WTC11 (cell line): ENCODE results near the gene OPN5. TPM values are rescaled to one million over a fixed set of nuclear protein-coding genes. Genes with fewer than 3 reads are reported as not detected.

Experiments
- ATAC-seq: fragments of 200-7000 bp; cut with Tn5 transposase; 2 replicates; pipeline ENCODE4 v1.10.0; 2021; ENCODE audit warnings: mild to moderate bottlenecking, moderate library complexity
- CTCF ChIA-PET: fragments of 300-600 bp; sonication (Branson Sonifier 250); formaldehyde crosslinking; loops from one replicate; lab custom pipeline; 2021; ENCODE audit warnings: antibody characterized with exemption; lab: Charles Lee
- POLR2A ChIA-PET: fragments of 350-600 bp; sonication (Branson Sonifier 250); formaldehyde crosslinking; loops from one replicate; lab custom pipeline; 2021; ENCODE audit warnings: antibody characterized with exemption; lab: Charles Lee
- DNase-seq: peaks from one replicate; pipeline ENCODE4 v3.0.0; 2021; ENCODE audit warnings: low spot score
- H3K27ac Mint-ChIP-seq: 2 replicates; pipeline ENCODE4 v1.8.0; 2021; ENCODE audit warnings: mixed read lengths
- H3K27me3 Mint-ChIP-seq: 2 replicates; pipeline ENCODE4 v1.8.0; 2021; ENCODE audit warnings: low read depth, mild to moderate bottlenecking, moderate library complexity, mixed read lengths
- H3K36me3 Mint-ChIP-seq: 2 replicates; pipeline ENCODE4 v1.8.0; 2021; ENCODE audit warnings: mixed read lengths
- H3K4me1 Mint-ChIP-seq: 2 replicates; pipeline ENCODE4 v1.8.0; 2022; ENCODE audit warnings: mixed read lengths
- H3K4me3 Mint-ChIP-seq: 2 replicates; pipeline ENCODE4 v1.8.0; 2021; ENCODE audit warnings: mild to moderate bottlenecking, moderate library complexity, mixed read lengths
- H3K9me3 Mint-ChIP-seq: 2 replicates; pipeline ENCODE4 v1.8.0; 2021; ENCODE audit warnings: mixed read lengths
- CREB1 ChIP-seq: sonication (generic); formaldehyde crosslinking; IDR thresholded peaks from 2 replicates; pipeline ENCODE4 v1.8.0; 2023; ENCODE audit warnings: mild to moderate bottlenecking, missing genetic modification reagents
- ELF4 ChIP-seq: sonication (generic); formaldehyde crosslinking; IDR thresholded peaks from 2 replicates; pipeline ENCODE4 v1.8.1; 2022; ENCODE audit warnings: low read depth, mild to moderate bottlenecking, moderate library complexity, missing genetic modification reagents
- EMX1 ChIP-seq: fragments of 250-450 bp; sonication (Bioruptor Pico); IDR thresholded peaks from 2 replicates; pipeline ENCODE4 v1.8.0; 2021; ENCODE audit warnings: mild to moderate bottlenecking
- FOXJ3 ChIP-seq: sonication (generic); formaldehyde crosslinking; IDR thresholded peaks from 2 replicates; pipeline ENCODE4 v1.9.0; 2021; ENCODE audit warnings: missing genetic modification reagents, mild to moderate bottlenecking, borderline replicate concordance
- FOXP1 ChIP-seq: sonication (generic); formaldehyde crosslinking; IDR thresholded peaks from 2 replicates; pipeline ENCODE4 v1.8.0; 2022; ENCODE audit warnings: missing genetic modification reagents, mild to moderate bottlenecking, moderate library complexity, borderline replicate concordance
- FOXP4 ChIP-seq: sonication (generic); formaldehyde crosslinking; IDR thresholded peaks from 2 replicates; pipeline ENCODE4 v1.8.0; 2022; ENCODE audit warnings: mild to moderate bottlenecking, missing genetic modification reagents
- GRHL2 ChIP-seq: fragments of 250-450 bp; sonication (Bioruptor Pico); IDR thresholded peaks from 2 replicates; pipeline ENCODE4 v1.8.0; 2022; ENCODE audit warnings: mild to moderate bottlenecking, moderate library complexity; ENCODE audit not compliant: insufficient replicate concordance, severe bottlenecking
- IRF2 ChIP-seq: sonication (generic); formaldehyde crosslinking; IDR thresholded peaks from 2 replicates; pipeline ENCODE4 v1.8.0; 2022; ENCODE audit warnings: low read depth, missing genetic modification reagents, borderline replicate concordance
- MAX ChIP-seq: sonication (generic); formaldehyde crosslinking; IDR thresholded peaks from 2 replicates; pipeline ENCODE4 v1.8.0; 2022; ENCODE audit warnings: mild to moderate bottlenecking, missing genetic modification reagents
- MYBL2 ChIP-seq: sonication (generic); formaldehyde crosslinking; IDR thresholded peaks from 2 replicates; pipeline ENCODE4 v1.8.1; 2023; ENCODE audit warnings: mild to moderate bottlenecking, moderate library complexity, missing genetic modification reagents
- NFATC4 ChIP-seq: fragments of 250-450 bp; sonication (Bioruptor Pico); IDR thresholded peaks from 2 replicates; pipeline ENCODE4 v1.9.0; 2021; ENCODE audit warnings: mild to moderate bottlenecking
- NFE2L1 ChIP-seq: sonication (generic); formaldehyde crosslinking; IDR thresholded peaks from 2 replicates; pipeline ENCODE4 v1.8.1; 2023; ENCODE audit warnings: missing genetic modification reagents
- NR1H2 ChIP-seq: sonication (generic); formaldehyde crosslinking; IDR thresholded peaks from 2 replicates; pipeline ENCODE4 v1.9.0; 2021; ENCODE audit warnings: mild to moderate bottlenecking, moderate library complexity, missing genetic modification reagents
- RELA ChIP-seq: sonication (generic); formaldehyde crosslinking; IDR thresholded peaks from 2 replicates; pipeline ENCODE4 v1.8.1; 2022; ENCODE audit warnings: missing genetic modification reagents, mild to moderate bottlenecking, borderline replicate concordance
- SMAD4 ChIP-seq: sonication (generic); formaldehyde crosslinking; IDR thresholded peaks from 2 replicates; pipeline ENCODE4 v1.8.0; 2022; ENCODE audit warnings: mild to moderate bottlenecking, missing genetic modification reagents
- TCF7 ChIP-seq: sonication (generic); formaldehyde crosslinking; IDR thresholded peaks from 2 replicates; pipeline ENCODE4 v1.8.0; 2022; ENCODE audit warnings: mild to moderate bottlenecking, low read depth, missing genetic modification reagents, moderate library complexity
- TEAD1 ChIP-seq: sonication (generic); formaldehyde crosslinking; IDR thresholded peaks from 2 replicates; pipeline ENCODE4 v1.8.0; 2022; ENCODE audit warnings: mild to moderate bottlenecking, missing genetic modification reagents
- ZNF232 ChIP-seq: sonication (generic); formaldehyde crosslinking; IDR thresholded peaks from 2 replicates; pipeline ENCODE4 v1.8.0; 2022; ENCODE audit warnings: mild to moderate bottlenecking, missing genetic modification reagents
- ZNF317 ChIP-seq: sonication (generic); formaldehyde crosslinking; IDR thresholded peaks from 2 replicates; pipeline ENCODE4 v1.8.1; 2023; ENCODE audit warnings: low read depth, mild to moderate bottlenecking, moderate library complexity, missing genetic modification reagents, borderline replicate concordance
- ZNF396 ChIP-seq: fragments of 250-450 bp; sonication (Bioruptor Pico); IDR thresholded peaks from 2 replicates; pipeline ENCODE4 v1.8.0; 2021; ENCODE audit warnings: mild to moderate bottlenecking, moderate library complexity, borderline replicate concordance
- ZNF532 ChIP-seq: fragments of 250-450 bp; sonication (Bioruptor Pico); IDR thresholded peaks from 2 replicates; pipeline ENCODE4 v1.9.0; 2021; ENCODE audit warnings: mild to moderate bottlenecking, borderline replicate concordance
- total RNA-seq: library from RNA; stranded (reverse); gene quantifications from 3 replicates; pipeline ENCODE4 v1.2.3, GENCODE V29; 2021
- TF ChIP-seq, protein P1 (sequence below): sonication (generic); formaldehyde crosslinking; IDR thresholded peaks from 2 replicates; pipeline ENCODE4 v1.8.0; 2023; ENCODE audit warnings: missing genetic modification reagents
- TF ChIP-seq, protein P2 (sequence below): sonication (generic); formaldehyde crosslinking; IDR thresholded peaks from 2 replicates; pipeline ENCODE4 v1.8.1; 2023; ENCODE audit warnings: mild to moderate bottlenecking, missing genetic modification reagents
- TF ChIP-seq, protein P3 (sequence below): sonication (generic); formaldehyde crosslinking; IDR thresholded peaks from 2 replicates; pipeline ENCODE4 v1.8.1; 2022; ENCODE audit warnings: low read depth, missing genetic modification reagents, borderline replicate concordance

OPN5 gene
- total RNA-seq, 1 experiment from 2014 or later, result not detected

DNA sequence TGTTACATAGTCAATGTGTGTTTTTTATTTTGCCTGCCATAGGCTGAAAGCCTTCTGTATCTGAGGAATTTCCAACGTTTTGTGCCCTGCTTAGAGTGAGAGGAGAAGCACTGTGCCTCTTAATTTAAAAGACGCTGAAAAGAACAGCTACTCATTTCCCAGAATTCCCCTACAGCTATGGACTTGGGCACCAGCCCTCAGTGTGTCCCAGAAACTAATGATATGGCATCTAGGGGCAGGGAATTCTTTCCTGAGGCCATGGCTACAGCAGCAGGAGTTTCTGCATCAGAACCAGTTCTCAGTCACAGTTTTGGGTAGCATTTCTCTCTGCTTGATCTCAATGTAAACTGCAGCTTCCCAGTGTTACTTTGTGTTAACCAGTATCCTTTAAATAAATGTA, 20.2 kb downstream of the OPN5 start (continued):
- TF ChIP-seq ELF4 (CRISPR knock-in tag) (no peak), IRF2 (no peak)
- TF ChIP-seq, protein P1, sequence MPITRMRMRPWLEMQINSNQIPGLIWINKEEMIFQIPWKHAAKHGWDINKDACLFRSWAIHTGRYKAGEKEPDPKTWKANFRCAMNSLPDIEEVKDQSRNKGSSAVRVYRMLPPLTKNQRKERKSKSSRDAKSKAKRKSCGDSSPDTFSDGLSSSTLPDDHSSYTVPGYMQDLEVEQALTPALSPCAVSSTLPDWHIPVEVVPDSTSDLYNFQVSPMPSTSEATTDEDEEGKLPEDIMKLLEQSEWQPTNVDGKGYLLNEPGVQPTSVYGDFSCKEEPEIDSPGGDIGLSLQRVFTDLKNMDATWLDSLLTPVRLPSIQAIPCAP (CRISPR knock-in tag), result no peak
- TF ChIP-seq, protein P2, sequence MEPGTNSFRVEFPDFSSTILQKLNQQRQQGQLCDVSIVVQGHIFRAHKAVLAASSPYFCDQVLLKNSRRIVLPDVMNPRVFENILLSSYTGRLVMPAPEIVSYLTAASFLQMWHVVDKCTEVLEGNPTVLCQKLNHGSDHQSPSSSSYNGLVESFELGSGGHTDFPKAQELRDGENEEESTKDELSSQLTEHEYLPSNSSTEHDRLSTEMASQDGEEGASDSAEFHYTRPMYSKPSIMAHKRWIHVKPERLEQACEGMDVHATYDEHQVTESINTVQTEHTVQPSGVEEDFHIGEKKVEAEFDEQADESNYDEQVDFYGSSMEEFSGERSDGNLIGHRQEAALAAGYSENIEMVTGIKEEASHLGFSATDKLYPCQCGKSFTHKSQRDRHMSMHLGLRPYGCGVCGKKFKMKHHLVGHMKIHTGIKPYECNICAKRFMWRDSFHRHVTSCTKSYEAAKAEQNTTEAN, result no peak

GRCh38 chr6:47804821-47805220, 23.0 kb downstream of the OPN5 start:
- ChIA-PET POLR2A (no interaction called here), CTCF (no interaction called here)
- no peak overlapping the region for H3K27ac Mint-ChIP-seq

DNA sequence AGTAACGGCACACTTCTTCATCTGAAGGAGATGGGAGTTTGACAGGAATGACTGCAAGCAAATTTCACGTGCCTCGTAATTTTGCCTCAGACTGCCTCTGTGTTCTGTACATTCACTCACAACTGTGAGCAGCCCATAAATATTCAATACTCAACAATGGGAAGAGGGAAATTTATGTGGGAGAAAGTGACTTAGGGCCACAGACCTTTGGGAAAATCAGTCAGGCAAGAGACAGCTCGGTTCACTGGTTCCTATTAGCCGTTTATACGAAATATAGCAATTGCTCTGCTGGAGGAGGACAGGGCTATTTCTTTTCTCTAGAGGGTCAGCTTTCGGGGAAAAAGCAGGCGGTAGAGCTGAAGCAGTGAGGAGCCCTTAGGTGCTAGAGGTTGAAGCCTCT, 28.0 kb downstream of the OPN5 start:
- H3K4me3 Mint-ChIP-seq, result no peak overlapping the region
- H3K4me1 Mint-ChIP-seq, result no peaks in the 10 kb centered on the region
- ChIA-PET POLR2A (interaction anchor here (0.6 kb wide), 1 partner anchor 386 kb away, joined by 5 read pairs; no protein-coding TSS in a partner anchor), CTCF (no interaction called here)
- H3K27me3 Mint-ChIP-seq, result no peaks in the 10 kb centered on the region
- no peak overlapping the region for H3K27ac Mint-ChIP-seq
- no peaks in the 10 kb centered on the region for H3K9me3 Mint-ChIP-seq
- H3K36me3 Mint-ChIP-seq, result no peaks in the 10 kb centered on the region
- ATAC-seq (no peak), DNase-seq (no peak)
- no peak for TF ChIP-seq TEAD1 (CRISPR knock-in tag)
- TF ChIP-seq SMAD4 (CRISPR knock-in tag), result no peak
- no peak for TF ChIP-seq FOXP1 (CRISPR knock-in tag)
- no peak for TF ChIP-seq RELA (CRISPR knock-in tag)
- no peak for TF ChIP-seq NFATC4 (CRISPR knock-in tag)
- no peak for TF ChIP-seq NFE2L1 (CRISPR knock-in tag)
- no peak for TF ChIP-seq MYBL2 (CRISPR knock-in tag)
- no peak for TF ChIP-seq GRHL2 (CRISPR knock-in tag)
- TF ChIP-seq, protein P3, sequence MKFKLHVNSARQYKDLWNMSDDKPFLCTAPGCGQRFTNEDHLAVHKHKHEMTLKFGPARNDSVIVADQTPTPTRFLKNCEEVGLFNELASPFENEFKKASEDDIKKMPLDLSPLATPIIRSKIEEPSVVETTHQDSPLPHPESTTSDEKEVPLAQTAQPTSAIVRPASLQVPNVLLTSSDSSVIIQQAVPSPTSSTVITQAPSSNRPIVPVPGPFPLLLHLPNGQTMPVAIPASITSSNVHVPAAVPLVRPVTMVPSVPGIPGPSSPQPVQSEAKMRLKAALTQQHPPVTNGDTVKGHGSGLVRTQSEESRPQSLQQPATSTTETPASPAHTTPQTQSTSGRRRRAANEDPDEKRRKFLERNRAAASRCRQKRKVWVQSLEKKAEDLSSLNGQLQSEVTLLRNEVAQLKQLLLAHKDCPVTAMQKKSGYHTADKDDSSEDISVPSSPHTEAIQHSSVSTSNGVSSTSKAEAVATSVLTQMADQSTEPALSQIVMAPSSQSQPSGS, result no peak
- TF ChIP-seq ZNF532, result no peak

More at GRCh38 chr6:47804821-47805220, 23.0 kb downstream of the OPN5 start:
- Mint-ChIP-seq H3K4me3 (no peak overlapping the region), H3K36me3 (no peaks in the 10 kb centered on the region), H3K4me1 (no peaks in the 10 kb centered on the region), H3K27me3 (no peaks in the 10 kb centered on the region), H3K9me3 (no peaks in the 10 kb centered on the region)
- no peak for ATAC-seq
- TF ChIP-seq RELA (CRISPR knock-in tag) (no peak), ZNF317 (CRISPR knock-in tag) (no peak), ZNF232 (CRISPR knock-in tag) (no peak), CREB1 (CRISPR knock-in tag) (no peak), NR1H2 (CRISPR knock-in tag) (no peak), MAX (CRISPR knock-in tag) (no peak), ZNF396 (no peak), FOXP4 (CRISPR knock-in tag) (no peak), EMX1 (CRISPR knock-in tag) (no peak), NFATC4 (CRISPR knock-in tag) (no peak), TCF7 (CRISPR knock-in tag) (no peak), FOXJ3 (CRISPR knock-in tag) (no peak)
- DNase-seq, result no peak
